Stimulated activated CD4-positive, alpha-beta T cell treated with anti-CD3 and anti-CD28 coated beads, Interleukin-12 subunit alpha, Interleukin-12 subunit beta, amount 100 ng/mL, for 24 hours (primary cell): ENCODE measurements around the gene LTBP3.
A peak's percentile ranks its signal among the peaks of the same experiment; 100 is the strongest.

Experiments used
- DNase-seq, 2 experiments: peaks; one replicate each; pipeline ENCODE4 v3.0.0-alpha.2; 2020; ENCODE audit warnings: low read depth in 2 of 2

LTBP3 gene

DNA sequence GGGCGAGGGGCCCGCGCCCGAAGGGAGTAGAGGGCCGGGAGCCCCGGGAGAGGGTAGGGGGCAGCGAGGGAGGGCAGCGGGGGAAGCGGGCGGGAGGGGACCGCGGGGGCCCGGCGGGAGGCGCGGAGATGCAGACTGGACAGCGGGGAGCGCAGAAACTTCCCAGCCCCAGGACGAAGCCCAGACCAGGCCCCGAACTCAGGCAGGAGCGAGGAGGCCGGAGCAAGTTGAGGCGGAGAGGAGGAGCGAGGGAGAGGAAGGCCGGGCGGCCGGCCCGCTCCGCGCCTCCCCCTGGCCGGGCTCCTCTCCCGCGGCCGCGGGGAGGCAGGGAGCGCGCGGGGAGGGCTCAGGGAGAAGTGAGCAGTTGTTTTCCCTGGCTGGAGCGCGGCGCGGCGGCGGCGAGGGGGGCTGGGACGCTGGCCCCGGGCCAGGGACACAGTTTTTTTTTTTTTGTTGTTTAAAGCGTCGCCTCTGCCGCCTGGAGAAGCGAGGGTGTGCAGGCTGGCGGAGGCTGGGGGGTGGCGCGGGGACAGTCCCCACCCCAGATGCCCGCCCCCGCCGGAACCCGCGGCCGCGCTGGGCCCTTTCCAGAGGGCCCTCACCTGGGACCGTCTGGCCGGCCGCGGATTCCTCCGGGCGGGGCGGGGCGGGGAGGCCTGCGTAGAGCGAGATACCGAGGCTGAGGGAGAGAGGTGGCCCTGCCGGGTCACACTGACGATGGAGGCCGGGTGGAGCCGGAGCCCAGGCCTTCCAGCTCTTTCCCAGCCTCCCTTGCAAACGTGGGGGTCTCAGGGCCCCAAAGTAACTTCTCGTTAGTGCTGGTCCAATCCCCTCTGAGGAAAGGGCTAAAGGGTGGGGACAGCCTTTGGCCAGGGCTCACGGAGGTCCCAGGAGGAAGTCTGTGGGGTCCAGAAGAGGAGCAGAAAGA lies at the start of gene LTBP3:
Gene LTBP3 (minus strand): TSS at position 358 of the 928 bp plus-strand sequence. CDS start 400 bp downstream, outside the sequence.
- DNase-seq: no peak

DNA sequence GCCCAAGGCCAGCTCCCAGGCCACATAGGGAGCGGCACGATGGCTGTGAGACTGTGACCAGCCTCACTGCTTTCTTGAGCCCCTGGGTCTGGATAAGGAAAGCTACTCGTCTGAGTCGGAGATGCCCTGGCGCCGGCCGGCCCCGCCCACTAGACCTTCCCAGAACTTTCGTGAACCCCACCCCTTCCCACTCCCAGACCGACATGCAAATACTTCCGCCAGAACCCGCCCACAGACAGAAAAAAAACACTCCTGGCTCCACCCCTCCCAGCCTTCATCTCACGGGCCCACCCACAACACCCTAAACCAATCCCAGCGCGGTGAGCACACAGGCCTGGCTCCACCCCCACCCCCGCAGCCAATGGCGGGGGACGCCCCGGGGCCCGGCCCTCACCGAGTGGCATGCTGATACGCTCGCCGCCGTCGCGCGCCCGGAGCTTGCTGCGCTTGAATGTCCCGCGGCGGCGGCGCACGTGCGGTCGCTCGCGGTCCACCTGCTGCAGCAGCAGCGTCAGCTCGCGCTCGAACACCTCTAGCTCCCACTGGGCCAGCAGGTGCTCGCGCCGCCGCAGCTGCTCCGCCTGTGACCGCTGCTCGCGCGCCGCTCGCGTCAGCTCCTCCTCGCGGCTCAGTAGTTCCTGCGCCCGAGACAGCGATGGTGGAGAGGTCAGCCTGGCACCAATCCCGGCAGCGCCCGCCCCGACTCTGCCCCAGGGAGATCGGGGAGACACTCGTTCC lies 48.9 kb upstream of the LTBP3 start:
- DNase-seq: no peak

DNA sequence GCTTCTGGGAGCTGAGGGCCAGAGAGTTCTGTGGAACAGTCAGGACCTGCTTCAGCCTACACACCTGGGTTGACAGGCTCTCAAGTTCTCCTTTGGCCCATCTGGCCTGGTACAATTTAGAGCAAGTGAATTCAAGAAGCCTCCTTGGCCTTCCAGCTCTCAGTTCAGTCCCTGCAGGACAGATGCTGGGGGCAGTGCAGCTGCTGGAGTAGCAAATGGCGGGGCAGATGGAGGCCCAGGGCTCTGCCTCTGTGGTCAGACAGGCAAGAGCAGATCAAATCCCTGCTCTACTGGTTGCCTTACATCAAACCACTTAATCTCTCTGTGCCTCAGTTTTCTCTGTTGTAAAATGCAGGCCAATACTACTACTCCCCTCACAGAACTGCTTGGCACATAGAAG lies 46.1 kb upstream of the LTBP3 start:
- no peak for DNase-seq

DNA sequence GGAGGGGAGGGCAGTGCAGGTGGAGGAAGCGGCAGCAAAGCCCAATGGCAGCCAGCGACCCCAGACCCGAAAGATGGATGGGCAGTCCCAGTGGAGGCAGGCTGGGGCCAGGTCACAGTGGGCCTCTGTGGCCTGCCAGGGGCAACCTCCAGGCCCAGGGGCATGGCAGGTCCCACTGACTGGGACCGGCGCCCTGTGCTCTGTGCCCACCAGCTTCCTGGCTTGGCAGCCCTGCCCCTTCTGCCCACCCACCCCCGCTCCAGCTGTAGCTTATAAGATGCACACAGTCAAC lies 41.7 kb upstream of the LTBP3 start:
- DNase-seq: no peak

DNA sequence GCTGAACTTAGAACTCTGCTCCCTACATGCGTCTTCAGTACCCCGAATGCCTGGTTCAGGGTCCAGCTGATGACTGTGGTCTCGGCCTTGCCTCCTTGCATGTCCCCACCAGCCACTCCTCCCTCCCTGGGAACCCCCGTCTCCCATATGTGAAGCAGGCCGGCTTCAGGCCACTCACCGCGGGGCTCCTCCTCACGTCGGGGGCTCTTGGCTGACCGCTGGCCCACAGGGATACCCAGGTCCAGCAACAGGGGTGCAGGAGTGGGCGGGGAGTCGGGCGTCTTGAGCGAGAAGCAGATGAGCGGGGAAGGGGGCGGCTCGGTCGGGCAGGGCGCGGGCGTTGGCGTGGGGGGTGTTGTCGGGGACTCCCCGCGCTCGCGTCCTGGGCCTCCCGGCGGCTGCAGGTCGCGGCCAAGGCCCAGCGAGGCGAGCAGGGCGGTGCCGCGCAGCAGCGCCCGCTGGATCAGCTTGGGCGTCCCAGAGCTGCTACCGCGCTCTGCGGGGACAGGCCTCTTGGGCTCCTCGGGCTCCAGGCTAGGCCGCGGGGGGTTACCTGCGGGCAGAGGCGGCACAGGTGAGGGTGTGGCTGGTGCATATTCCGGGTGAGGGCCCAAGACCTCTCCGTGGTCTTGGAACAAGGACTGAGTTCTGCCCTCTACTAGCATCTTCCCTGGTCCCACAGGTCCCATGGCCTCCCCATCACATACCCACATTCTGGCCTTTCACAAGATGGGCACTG lies 41.2 kb upstream of the LTBP3 start:
- DNase-seq: no peak

DNA sequence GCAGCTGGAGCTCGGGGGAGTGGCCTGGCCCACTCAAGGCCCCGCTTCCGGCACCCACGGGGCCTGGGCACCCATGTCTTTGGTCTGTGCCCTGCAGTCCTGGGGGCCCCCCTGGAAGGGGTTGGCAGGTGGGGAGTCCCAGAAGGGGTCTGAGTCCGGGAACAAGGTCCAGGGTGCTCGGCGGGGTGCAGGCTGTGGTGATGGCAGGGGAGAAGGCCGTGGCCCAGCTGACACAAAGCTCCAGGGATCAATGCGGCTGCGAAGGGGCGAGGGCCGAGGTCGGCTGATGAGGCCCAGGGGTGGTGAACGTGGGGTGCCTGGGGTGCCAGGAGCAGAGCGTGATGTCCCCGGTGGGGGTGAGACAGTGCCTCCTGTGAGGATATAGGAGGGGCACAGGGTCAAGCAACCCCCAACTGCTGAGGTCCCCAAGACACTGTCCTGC lies 40.1 kb upstream of the LTBP3 start:
- DNase-seq: no peak

DNA sequence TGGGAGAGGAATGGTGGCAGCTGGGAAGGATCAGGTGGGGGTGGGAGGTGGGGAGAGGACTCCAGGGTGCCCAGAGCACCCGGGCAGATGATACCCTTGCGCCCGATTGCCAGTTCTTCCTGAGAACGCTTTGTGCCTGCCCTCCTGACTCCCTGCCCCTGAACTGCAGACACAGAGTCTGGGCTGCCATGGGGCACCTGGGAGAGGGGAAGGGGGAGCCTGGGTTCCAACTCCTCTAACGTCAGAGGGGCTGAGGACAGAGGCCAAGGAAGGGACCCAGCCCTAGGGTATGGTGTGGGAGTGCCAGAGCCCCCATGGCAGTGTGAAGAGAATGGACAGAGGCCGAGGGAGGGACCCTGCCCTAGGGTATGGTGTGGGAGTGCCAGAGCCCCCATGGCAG lies 38.4 kb upstream of the LTBP3 start:
- no peak for DNase-seq

DNA sequence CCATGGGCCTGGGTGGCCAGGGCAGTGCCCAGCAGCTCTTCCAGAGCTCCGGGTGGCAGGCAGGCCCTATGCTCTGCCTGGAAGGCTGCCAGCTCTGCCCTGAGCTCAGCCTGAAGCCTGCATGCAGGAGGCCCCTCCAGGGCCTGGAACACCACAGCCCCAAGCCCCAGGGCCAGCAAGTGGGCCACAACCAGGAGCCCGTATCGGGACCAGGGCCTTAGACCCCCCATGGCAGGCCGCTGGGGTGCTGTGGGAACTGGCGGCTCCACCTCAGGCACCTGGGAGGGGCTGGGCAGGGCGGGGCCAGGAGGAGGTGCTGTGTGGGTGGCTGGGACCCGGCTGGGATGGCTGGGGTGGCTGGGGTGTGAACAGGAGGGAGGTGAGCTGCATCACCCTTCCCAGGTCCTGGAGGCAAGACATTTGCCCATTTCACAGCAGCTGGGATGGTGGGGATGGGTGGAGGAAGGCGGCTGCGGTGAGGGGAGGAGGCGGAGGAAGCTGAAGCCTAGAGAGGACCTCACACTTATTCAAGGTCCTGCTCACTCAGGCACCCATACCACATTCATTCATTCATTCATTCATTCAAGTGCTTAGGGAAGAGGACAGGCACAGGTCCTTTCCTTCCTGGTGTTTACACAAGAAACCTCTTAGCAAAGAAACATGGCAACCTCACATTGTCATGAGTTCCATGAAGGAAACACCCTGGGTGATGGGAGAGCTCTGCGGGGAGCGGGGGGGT lies 37.6 kb upstream of the LTBP3 start, which contains the start of gene KCNK7:
Gene KCNK7 (minus strand): TSS at position 258 of the 739 bp plus-strand sequence. CDS start 28 bp downstream, at position 230.
- no peak for DNase-seq

DNA sequence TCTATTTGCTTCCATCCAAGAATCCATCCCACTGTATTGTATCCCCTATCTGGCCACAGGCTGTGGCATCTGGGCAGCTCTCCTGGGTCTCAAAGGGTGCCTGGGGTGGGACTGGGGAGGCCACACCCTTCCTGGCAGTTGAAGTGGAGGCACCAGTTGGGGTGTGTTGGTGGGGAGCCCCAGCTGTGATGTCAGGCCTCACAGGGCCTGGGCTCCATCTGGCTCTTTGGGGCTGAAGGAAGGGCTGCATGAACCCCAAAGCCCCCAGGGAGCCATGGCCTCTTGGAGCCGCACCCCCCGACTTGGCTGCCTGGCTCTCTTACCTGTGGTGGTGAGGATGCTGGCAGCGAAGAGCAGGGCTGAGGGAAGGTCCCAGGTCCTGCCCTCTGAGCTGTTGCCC lies 37.0 kb upstream of the LTBP3 start:
- DNase-seq: no peak

DNA sequence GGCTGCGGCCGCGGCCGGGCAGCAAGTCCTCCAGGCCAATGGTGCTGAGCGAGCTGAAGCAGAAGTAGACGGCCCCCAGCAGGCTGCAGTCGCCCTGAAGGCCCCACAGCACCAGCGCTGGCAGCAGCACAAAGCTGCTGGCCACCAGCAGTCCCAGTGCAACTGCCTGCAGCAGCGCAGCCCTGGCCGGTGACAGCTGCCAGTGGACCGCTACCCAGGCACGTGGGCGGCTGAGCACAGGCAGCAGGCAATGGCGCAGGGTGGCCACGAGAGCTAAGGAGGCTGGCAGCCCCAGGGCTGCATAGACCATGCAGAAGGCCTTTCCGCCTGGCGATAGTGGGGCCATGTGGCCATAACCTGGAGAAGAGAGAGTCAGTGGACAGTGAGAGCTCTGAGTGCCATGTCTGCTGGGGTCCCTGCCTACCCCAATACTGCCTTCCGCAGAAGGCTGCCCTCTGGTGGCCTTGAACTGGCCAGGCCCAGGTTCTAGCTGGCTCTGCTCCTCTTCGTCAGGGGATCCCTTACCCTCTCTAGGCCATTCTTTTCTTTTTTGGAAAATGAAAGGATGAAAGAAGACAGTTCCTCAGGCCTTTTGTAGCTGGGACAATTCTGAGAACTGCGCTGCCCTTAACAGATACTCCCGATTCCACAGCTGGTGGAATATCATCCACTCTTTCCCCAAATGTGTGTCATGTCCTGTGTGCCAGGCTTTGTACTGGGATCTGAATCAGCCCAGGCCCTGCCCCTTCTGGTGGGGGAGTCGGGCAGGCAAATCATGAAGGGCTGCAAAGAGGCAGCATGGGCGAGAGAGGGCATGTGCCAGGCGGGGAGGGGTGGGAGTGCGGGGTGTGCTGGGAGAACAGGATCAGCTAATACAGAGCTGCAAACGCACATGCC lies 35.6 kb upstream of the LTBP3 start:
- DNase-seq: no peak

DNA sequence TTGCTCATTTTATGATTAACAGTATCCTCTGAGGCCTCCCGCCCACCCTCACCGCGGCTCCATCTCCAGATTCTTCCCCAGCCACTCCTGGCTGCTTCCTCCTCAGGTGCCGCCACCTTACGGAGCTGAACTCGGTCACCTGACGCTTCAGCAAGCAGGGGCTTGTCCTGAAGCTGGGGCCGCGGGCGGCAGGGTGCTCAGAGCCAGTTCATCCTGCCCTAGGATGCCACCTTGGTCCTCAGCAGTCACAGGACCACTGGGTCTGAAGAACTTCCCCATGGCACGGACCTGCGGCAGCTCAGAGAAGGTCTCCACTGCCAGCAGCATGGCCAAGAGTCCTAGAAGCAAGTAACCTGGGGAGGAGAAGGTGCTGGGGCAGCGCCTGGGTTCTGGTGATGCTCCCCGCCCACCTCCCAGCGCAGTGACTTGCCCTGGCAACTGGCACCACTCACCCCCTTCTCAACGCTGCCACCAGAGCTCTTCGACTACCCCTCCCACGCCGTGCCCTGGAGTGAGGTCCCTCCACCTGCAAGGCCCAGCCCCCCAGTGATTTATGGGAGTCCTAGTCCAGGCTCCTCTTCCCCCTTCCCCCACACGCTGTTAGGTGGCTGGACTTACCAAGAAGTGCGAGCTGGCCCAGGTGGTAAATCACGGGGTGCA lies 34.8 kb upstream of the LTBP3 start:
- no peak for DNase-seq

DNA sequence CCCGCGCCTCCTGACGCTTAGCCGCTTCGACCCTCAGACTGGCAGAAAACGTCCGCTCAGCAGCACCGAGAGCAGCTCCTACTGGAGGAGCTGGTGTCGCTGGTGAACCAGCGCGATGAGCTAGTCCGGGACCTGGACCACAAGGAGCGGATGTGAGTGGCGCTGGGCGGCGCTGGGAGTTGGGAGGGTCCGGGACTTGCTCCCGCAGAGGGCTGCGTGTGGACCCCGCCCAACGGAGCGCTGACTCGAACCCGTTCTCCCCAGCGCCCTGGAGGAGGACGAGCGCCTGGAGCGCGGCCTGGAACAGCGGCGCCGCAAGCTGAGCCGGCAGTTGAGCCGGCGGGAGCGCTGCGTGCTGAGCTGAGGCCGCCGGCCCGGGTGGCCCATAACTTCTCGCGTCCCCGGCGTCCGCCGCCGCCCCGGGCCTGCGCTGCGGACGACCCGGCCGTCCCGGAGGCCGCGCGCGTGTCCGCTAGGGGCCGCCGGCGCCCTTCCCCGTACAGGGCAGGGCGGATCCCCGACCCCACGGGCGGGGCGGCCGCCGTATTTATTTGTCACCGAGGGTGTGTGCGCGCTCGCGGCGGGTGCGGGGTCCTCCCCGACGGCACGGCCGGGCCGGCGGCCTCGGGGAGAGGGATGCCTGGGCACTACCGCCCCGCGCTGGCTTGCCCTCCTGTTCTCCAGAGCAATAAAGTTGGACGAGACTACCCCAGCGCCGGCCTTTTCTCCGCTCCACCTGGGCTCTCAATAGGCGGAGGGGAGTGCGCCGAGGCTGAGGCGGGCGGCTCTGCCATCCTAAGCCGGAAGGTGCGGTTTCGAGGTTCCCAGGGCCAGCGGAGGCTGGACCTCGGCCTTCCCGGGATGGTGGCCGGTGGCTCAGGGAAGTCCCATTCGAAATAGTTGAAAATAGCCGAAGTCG lies 34.0 kb upstream of the LTBP3 start:
- DNase-seq: no peak

DNA sequence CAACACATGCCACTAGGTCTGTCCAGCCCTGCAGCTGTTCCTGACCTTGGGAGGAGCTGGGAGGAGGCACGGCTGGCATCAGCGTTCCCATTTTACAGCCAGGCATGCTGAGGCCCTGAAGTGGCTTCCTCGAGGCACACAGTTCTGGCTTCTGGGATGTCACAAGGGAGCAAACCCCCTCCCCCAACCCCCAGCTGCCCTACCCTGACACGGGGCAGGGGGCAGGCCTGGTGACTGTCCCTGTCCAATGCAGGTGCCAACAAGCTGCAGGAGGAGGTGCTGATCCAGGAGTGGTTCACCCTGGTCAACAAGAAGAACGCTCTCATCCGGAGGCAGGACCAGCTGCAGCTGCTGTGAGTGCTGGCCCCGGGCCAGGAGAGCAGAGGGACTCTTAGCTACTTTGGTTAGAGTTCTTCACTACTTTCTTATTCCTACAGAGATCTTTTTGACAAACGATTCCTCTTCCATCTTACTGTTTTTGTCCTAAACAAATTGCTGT lies 32.1 kb upstream of the LTBP3 start:
- DNase-seq: no peak

DNA sequence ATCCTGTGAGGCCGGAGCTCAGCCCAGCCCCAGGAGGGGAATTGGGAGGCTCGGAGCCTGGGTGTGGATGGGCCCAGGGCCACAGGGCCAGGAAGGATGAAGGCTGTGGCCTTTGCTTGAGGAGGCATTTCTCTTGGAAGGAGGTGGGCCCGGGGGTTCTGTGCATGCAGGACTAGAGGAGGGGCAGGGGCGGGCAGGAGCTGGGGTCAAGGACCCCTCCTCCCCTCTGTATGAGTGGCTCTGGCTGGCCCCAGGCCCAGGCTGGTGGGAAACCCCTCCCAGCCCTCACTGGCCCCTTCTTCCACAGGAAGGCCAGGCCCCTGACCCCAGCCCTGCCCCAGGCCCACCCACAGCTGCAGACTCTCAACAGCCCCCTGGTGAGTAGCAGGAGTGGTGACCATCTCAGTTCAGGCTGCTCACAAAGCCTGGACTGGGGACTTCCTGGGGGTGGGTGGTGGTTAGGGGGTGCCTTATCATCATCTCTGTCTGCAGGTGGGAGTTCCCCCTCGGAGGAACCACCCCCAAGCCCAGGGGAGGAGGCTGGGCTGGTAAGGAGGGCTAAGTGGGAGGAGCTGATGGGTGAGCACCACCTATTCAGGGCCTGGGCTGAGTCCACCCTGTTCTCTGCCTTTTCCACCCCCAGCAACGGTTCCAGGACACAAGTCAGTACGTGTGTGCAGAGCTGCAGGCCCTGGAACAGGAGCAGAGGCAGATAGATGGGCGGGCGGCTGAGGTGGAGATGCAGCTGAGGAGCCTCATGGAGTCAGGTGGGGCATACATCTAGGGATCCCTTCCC lies 31.5 kb upstream of the LTBP3 start:
- no peak for DNase-seq

DNA sequence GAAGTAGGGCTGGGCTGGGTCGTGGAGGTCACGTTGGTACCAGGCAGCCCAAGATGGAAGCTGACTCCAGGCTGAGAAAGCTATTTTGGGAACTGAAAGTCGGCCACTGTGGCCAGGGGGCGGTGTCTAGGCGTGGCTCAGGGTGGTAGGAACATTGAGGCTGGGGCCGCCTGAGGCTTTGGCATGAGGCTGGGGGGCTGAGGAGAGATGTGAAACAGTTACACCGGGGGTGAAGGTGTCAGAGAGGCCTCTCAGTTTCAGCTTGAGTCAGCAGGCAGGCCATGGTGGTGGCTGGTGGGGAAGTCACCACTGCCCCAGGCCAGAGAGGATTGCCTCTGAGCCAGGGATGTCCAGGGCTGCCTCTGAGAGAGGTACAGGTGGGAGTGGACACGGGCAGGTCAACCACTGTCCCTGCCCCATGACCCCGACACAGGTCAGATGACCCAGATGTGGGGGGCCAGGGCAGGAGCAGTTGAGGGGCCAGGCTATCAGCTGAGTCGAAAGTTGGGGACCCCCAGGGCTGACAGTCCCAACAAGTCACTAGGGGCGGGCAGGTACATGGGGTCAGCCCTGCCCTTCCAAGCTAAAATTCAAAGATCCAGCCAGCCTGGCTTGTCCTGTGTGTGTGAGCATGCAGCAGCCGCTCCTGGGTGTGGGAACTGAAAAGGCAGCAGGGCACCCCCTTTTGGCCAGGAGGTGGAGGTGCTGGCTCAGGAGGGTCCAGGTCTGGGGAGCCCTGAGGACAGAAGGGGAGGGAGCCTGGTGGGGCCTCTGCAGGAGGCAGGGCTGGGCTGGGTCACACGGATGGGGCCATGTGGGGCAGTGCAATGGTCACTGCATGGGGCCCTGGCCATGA lies 30.3 kb upstream of the LTBP3 start:
- DNase-seq: peak; percentile 55 to 74

DNA sequence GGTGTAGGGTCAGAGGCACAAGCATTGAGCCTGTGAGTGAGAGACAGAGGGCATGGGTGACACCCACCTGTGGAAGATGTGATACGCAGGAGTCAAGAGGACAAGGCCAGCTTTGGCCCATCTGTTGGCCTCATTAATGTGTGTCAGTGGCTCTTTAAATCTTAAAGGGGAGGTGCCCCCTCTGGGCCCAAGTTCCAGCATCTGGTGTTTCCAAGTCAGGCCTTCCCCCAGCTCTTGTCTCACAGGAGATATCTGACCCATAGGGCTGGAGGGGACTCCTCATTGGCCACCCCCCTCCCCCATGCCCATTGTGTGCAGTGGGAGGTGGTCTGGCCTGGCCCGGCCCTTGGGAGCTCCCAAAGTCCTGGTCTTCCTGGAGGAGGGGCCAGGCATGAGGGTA lies 28.5 kb upstream of the LTBP3 start:
- no peak for DNase-seq

DNA sequence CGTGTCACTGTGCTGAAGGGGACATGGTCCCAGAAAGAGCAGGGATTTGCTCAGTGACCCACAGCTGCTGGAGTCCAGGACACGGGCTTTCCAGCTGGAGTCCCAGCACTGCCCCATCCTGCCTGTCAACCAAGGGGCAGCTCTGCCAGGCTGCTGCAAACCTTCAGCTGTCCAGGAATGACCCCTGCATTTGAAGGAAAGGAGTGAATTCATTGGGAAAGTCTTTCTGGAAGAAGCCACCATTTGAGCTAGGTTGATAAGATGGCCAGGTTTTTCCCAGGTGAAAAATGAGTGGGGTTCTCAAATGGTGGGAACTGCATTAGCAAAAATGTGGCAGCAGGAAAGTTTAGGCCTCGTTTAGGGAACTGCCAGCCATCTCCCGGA lies 28.1 kb upstream of the LTBP3 start:
- DNase-seq: no peak
